ES-I3 (cell line): ENCODE measurements around the gene TRIM26.

Experiments used
- H3K36me3 ChIP-seq: 2 replicates; pipeline ENCODE4 v1.6.1; 2013; ENCODE audit warnings: mild to moderate bottlenecking, low read length, control low read depth, moderate library complexity; ENCODE audit not compliant: insufficient read depth
- H3K4me1 ChIP-seq: 2 replicates; pipeline ENCODE4 v1.6.1; 2013; ENCODE audit warnings: mild to moderate bottlenecking, control low read depth, low read length; ENCODE audit not compliant: insufficient read depth
- H3K9ac ChIP-seq: 2 replicates; pipeline ENCODE4 v1.6.1; 2013; ENCODE audit warnings: low read depth, mild to moderate bottlenecking, low read length, moderate library complexity
- H3K9me3 ChIP-seq: 2 replicates; pipeline ENCODE4 v1.6.1; 2013; ENCODE audit warnings: mild to moderate bottlenecking, low read length, moderate library complexity; ENCODE audit not compliant: control insufficient read depth, insufficient read depth

TRIM26 gene

GRCh38 chr6:30200551-30201281 is 12.5 kb downstream of the TRIM26 start:
- peaks cover 5% of the 10 kb centered on the region; the same call in 1 of the 2 replicates for H3K36me3 ChIP-seq
- H3K4me1 ChIP-seq, result peaks cover 27% of the 10 kb centered on the region
- H3K9me3 ChIP-seq, result no peaks in the 10 kb centered on the region
- no peak overlapping the region for H3K9ac ChIP-seq

- Histone ChIP-seq H3K36me3 (peaks cover 5% of the 10 kb centered on the region; the same call in 1 of the 2 replicates), H3K9ac (no peak overlapping the region), H3K4me1 (peaks cover 25% of the 10 kb centered on the region), H3K9me3 (no peaks in the 10 kb centered on the region)
Measured at GRCh38 chr6:30198166-30199084, 14.8 kb downstream of the TRIM26 start.

GRCh38 chr6:30196376-30196775 is 16.8 kb downstream of the TRIM26 start:
- Histone ChIP-seq H3K36me3 (peaks cover 9% of the 10 kb centered on the region), H3K4me1 (peaks cover 17% of the 10 kb centered on the region), H3K9me3 (no peaks in the 10 kb centered on the region), H3K9ac (no peak overlapping the region)

GRCh38 chr6:30195951-30196350 is 17.3 kb downstream of the TRIM26 start:
- Histone ChIP-seq H3K9me3 (no peaks in the 10 kb centered on the region), H3K4me1 (peaks cover 12% of the 10 kb centered on the region; the same call in 1 of the 2 replicates), H3K9ac (no peak overlapping the region), H3K36me3 (peaks cover 11% of the 10 kb centered on the region)

- H3K36me3 ChIP-seq, result peaks cover 13% of the 10 kb centered on the region
- H3K9me3 ChIP-seq, result no peaks in the 10 kb centered on the region
- 0 out of 2 replicates have a peak, but pooled peaks cover 8% of the 10 kb centered on the region for H3K4me1 ChIP-seq
Measured at GRCh38 chr6:30194797-30195690, 18.2 kb downstream of the TRIM26 start.

GRCh38 chr6:30192076-30192475 is 21.1 kb downstream of the TRIM26 start:
- Histone ChIP-seq H3K9me3 (no peaks in the 10 kb centered on the region), H3K9ac (no peak overlapping the region), H3K4me1 (0 out of 2 replicates have a peak, but pooled peaks cover 8% of the 10 kb centered on the region), H3K36me3 (peaks cover 29% of the 10 kb centered on the region)

More at GRCh38 chr6:30194797-30195690, 18.2 kb downstream of the TRIM26 start:
- no peak overlapping the region for H3K9ac ChIP-seq

- Histone ChIP-seq H3K36me3 (peaks cover 42% of the 10 kb centered on the region), H3K4me1 (no peaks in the 10 kb centered on the region), H3K9me3 (no peaks in the 10 kb centered on the region), H3K9ac (no peak overlapping the region)
Measured at GRCh38 chr6:30188541-30188940, 24.7 kb downstream of the TRIM26 start.

GRCh38 chr6:30185846-30186484 is 27.2 kb downstream of the TRIM26 start:
- H3K9ac ChIP-seq, result no peak overlapping the region
- no peaks in the 10 kb centered on the region for H3K4me1 ChIP-seq
- peaks cover 36% of the 10 kb centered on the region for H3K36me3 ChIP-seq

GRCh38 chr6:30184417-30185031 is 28.7 kb downstream of the TRIM26 start:
- Histone ChIP-seq H3K9me3 (no peaks in the 10 kb centered on the region), H3K4me1 (no peaks in the 10 kb centered on the region), H3K36me3 (peaks cover 31% of the 10 kb centered on the region), H3K9ac (no peak overlapping the region)

More at GRCh38 chr6:30185846-30186484, 27.2 kb downstream of the TRIM26 start:
- no peaks in the 10 kb centered on the region for H3K9me3 ChIP-seq

GRCh38 chr6:30180145-30180544 is 33.1 kb downstream of the TRIM26 start:
- Histone ChIP-seq H3K9ac (no peak overlapping the region), H3K36me3 (peaks cover 2% of the 10 kb centered on the region; the same call in 1 of the 2 replicates), H3K4me1 (no peaks in the 10 kb centered on the region), H3K9me3 (no peaks in the 10 kb centered on the region)

- no peaks in the 10 kb centered on the region; the same call in 1 of the 2 replicates for H3K36me3 ChIP-seq
- no peak overlapping the region for H3K9ac ChIP-seq
- H3K4me1 ChIP-seq, result no peaks in the 10 kb centered on the region
- H3K9me3 ChIP-seq, result no peaks in the 10 kb centered on the region
Measured at GRCh38 chr6:30178837-30179236, 34.4 kb downstream of the TRIM26 start.

GRCh38 chr6:30175765-30176164 is 37.4 kb downstream of the TRIM26 start:
- H3K4me1 ChIP-seq, result no peaks in the 10 kb centered on the region
- no peak overlapping the region for H3K9ac ChIP-seq
- H3K36me3 ChIP-seq, result no peaks in the 10 kb centered on the region
- H3K9me3 ChIP-seq, result no peaks in the 10 kb centered on the region

- no peaks in the 10 kb centered on the region for H3K9me3 ChIP-seq
- no peaks in the 10 kb centered on the region for H3K36me3 ChIP-seq
- H3K4me1 ChIP-seq, result peaks cover 4% of the 10 kb centered on the region; the same call in 1 of the 2 replicates
- H3K9ac ChIP-seq, result peak overlapping the region; percentile 12; the same call in 1 of the 2 replicates
Measured at GRCh38 chr6:30172681-30173080, 40.5 kb downstream of the TRIM26 start.
